Neuronal stem cell (in vitro differentiated cells): ENCODE results near the gene NXPH4.

Experiments used
- DNase-seq: peaks from one replicate; pipeline ENCODE4 v3.0.0-alpha.2; 2013; ENCODE audit warnings: low spot score
- H2AFZ ChIP-seq: one replicate; pipeline ENCODE4 v1.6.1; 2013; ENCODE audit warnings: mild to moderate bottlenecking, low read length, inconsistent platforms
- H2AK5ac ChIP-seq: 2 replicates; pipeline ENCODE4 v1.6.1; 2013; ENCODE audit warnings: low read depth, mild to moderate bottlenecking, inconsistent platforms, low read length, moderate library complexity, mixed read lengths
- H2BK120ac ChIP-seq: 2 replicates; pipeline ENCODE4 v1.6.1; 2013; ENCODE audit warnings: low read depth, mild to moderate bottlenecking, inconsistent platforms, low read length, moderate library complexity, mixed read lengths
- H2BK12ac ChIP-seq: one replicate; pipeline ENCODE4 v1.6.1; 2013; ENCODE audit warnings: low read length, inconsistent platforms
- H2BK15ac ChIP-seq: 2 replicates; pipeline ENCODE4 v1.6.1; 2013; ENCODE audit warnings: mild to moderate bottlenecking, low read length, inconsistent platforms, mixed read lengths
- H2BK5ac ChIP-seq: one replicate; pipeline ENCODE4 v1.6.1; 2013; ENCODE audit warnings: inconsistent platforms, mild to moderate bottlenecking, low read length, moderate library complexity
- H3K14ac ChIP-seq: one replicate; pipeline ENCODE4 v1.6.1; 2013; ENCODE audit warnings: low read length, inconsistent platforms
- H3K18ac ChIP-seq: 2 replicates; pipeline ENCODE4 v1.6.1; 2013; ENCODE audit warnings: low read length, inconsistent platforms
- H3K23ac ChIP-seq: 2 replicates; pipeline ENCODE4 v1.6.1; 2013; ENCODE audit warnings: low read depth, mild to moderate bottlenecking, mixed read lengths, low read length, inconsistent platforms; ENCODE audit not compliant: poor library complexity
- H3K27ac ChIP-seq: replicated peaks from 3 replicates; pipeline ENCODE4 v1.5.1; 2013; ENCODE audit warnings: low read length, inconsistent platforms
- H3K27me3 ChIP-seq, 3 experiments: 2 replicates each; pipeline ENCODE4 v1.6.1; 2013; ENCODE audit warnings: low read length in 3 of 3, mild to moderate bottlenecking in 2 of 3, inconsistent platforms in 1 of 3, low read depth in 1 of 3, mixed read lengths in 1 of 3, moderate library complexity in 1 of 3; ENCODE audit not compliant: control insufficient read depth in 3 of 3, insufficient read depth in 3 of 3
- H3K36me3 ChIP-seq, 2 donors: replicated peaks in 1 of 2; 2 replicates each; pipeline ENCODE4 v1.6.1; 2013; ENCODE audit warnings: low read length in 2 of 2; ENCODE audit not compliant: control insufficient read depth in 2 of 2, insufficient read depth in 2 of 2
- H3K4ac ChIP-seq: 2 replicates; pipeline ENCODE4 v1.6.1; 2013; ENCODE audit warnings: inconsistent platforms, mild to moderate bottlenecking, low read length, moderate library complexity
- H3K4me1 ChIP-seq, 2 donors: 1 replicate in 1 of 2; 2 replicates in 1 of 2; pipeline ENCODE4 v1.6.1; 2013; ENCODE audit warnings: low read length in 2 of 2, low read depth in 1 of 2; ENCODE audit not compliant: control insufficient read depth in 2 of 2, insufficient read depth in 1 of 2
- H3K4me2 ChIP-seq: one replicate; pipeline ENCODE4 v1.6.1; 2013; ENCODE audit warnings: mild to moderate bottlenecking, low read length, inconsistent platforms; ENCODE audit not compliant: insufficient read depth, poor library complexity, severe bottlenecking
- H3K4me3 ChIP-seq, 2 donors: 2 replicates each; pipeline ENCODE4 v1.5.1; 2013; ENCODE audit warnings: low read length in 2 of 2, mild to moderate bottlenecking in 2 of 2, inconsistent platforms in 1 of 2, moderate library complexity in 1 of 2
- H3K79me1 ChIP-seq: one replicate; pipeline ENCODE4 v1.6.1; 2013; ENCODE audit warnings: low read depth, mild to moderate bottlenecking, inconsistent platforms, low read length, moderate library complexity
- H3K9ac ChIP-seq: one replicate; pipeline ENCODE4 v1.6.1; 2013; ENCODE audit warnings: mild to moderate bottlenecking, low read depth, low read length, inconsistent platforms; ENCODE audit not compliant: poor library complexity
- H3K9me3 ChIP-seq, 2 donors: replicated peaks in 1 of 2; 2 replicates each; pipeline versions ENCODE3 to v1.6.1; 2013; ENCODE audit warnings: low read length in 2 of 2, mild to moderate bottlenecking in 2 of 2, inconsistent platforms in 1 of 2, low read depth in 1 of 2, mixed read lengths in 1 of 2, moderate library complexity in 1 of 2; ENCODE audit not compliant: control insufficient read depth in 2 of 2, insufficient read depth in 1 of 2
- H4K8ac ChIP-seq: one replicate; pipeline ENCODE4 v1.6.1; 2013; ENCODE audit warnings: low read depth, mild to moderate bottlenecking, inconsistent platforms, low read length, moderate library complexity
- H4K91ac ChIP-seq: one replicate; pipeline ENCODE4 v1.6.1; 2013; ENCODE audit warnings: low read length, low read depth, mild to moderate bottlenecking, inconsistent platforms; ENCODE audit not compliant: poor library complexity
- WGBS, 2 donors: extraction: QIAGEN DNeasy Blood & Tissue Kit; methylation state at CpG; one replicate each; pipeline ENCODE4 v1.1.7; 2013; ENCODE audit warnings: missing lambda C conversion rate in 2 of 2, mixed read lengths in 1 of 2; ENCODE audit not compliant: insufficient read length in 2 of 2, insufficient replicate concordance in 1 of 2; ENCODE audit errors: extremely low coverage in 2 of 2; 5-methylcytosine and 5-hydroxymethylcytosine counted together

The NXPH4 gene

DNA sequence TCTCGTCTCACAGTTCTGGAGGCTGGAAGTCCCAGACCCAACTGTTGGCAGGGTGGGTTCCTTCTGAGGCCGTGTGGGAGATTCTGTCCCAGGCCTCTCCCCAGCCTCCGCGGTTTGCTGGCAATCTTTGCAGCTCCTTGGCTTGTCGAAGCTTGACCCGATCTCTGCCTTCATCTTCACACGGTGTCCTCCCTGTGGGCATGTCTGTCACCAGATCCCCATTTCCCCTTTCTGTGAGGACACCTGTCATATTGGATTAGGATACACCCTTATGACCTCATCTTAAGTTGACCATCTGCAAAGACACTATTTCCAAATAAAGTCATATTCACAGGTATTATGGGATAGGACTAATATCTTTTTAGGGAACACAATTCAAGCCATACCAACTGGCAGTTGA lies 46.6 kb upstream of the NXPH4 start:
- Histone ChIP-seq H3K27ac (no peak overlapping the region), H3K4ac (no peak overlapping the region), H2BK5ac (no peak overlapping the region), H3K4me1 (no peaks in the 10 kb centered on the region), H3K18ac (no peak overlapping the region), H2AFZ (no peak overlapping the region), H3K9me3 (no peaks in the 10 kb centered on the region), H3K4me3 (no peak overlapping the region), H3K36me3 (peaks cover 52 to 94% of the 10 kb centered on the region in 2 donors), H2AK5ac (no peak overlapping the region), H2BK15ac (no peak overlapping the region), H3K9ac (no peak overlapping the region), H4K91ac (no peak overlapping the region), H4K8ac (no peak overlapping the region), H2BK12ac (no peak overlapping the region), H3K4me2 (no peak overlapping the region), H3K23ac (no peak overlapping the region), H3K14ac (no peak overlapping the region), H3K27me3 (no peaks in the 10 kb centered on the region), H2BK120ac (no peak overlapping the region), H3K79me1 (no peaks in the 10 kb centered on the region)
- WGBS, 2 donors, result no CpG with 5 or more reads among the region's 7 CpGs
- no peak for DNase-seq

DNA sequence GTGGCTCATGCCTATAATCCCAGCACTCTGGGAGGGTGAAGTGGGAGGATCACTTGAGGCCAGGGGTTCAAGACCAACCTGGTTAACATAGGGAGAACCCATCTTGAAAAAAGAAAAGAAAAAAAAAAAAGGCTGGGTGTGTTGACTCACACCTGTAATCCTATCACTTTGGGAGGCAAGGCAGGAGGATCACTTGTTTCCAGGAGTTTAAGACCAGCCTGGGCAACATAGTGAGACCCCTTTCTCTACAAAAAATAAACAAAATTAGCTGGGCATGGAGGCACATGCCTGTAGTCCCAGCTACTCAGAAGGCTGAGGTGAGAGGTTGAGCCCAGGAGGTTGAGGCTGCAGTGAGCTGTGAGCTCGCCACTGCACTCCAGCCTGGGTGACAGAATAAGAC lies 46.2 kb upstream of the NXPH4 start:
- no peak overlapping the region for H2BK12ac ChIP-seq
- no peak overlapping the region for H3K9ac ChIP-seq
- H2AFZ ChIP-seq, result no peak overlapping the region
- no peak overlapping the region for H4K91ac ChIP-seq
- H3K14ac ChIP-seq, result no peak overlapping the region
- H3K23ac ChIP-seq, result no peak overlapping the region
- no CpG with 5 or more reads among the region's 1 CpG for WGBS, 2 donors
- H2AK5ac ChIP-seq, result no peak overlapping the region
- DNase-seq, result no peak
- no peaks in the 10 kb centered on the region for H3K9me3 ChIP-seq
- no peaks in the 10 kb centered on the region for H3K79me1 ChIP-seq
- no peak overlapping the region for H2BK5ac ChIP-seq
- H2BK120ac ChIP-seq, result no peak overlapping the region
- H3K4me3 ChIP-seq, result no peak overlapping the region
- H3K4me2 ChIP-seq, result no peak overlapping the region
- H3K4ac ChIP-seq, result no peak overlapping the region
- H3K27me3 ChIP-seq, result no peaks in the 10 kb centered on the region
- no peak overlapping the region for H2BK15ac ChIP-seq
- no peak overlapping the region for H4K8ac ChIP-seq
- H3K36me3 ChIP-seq, result peaks cover 53 to 94% of the 10 kb centered on the region in 2 donors
- no peaks in the 10 kb centered on the region for H3K4me1 ChIP-seq
- H3K27ac ChIP-seq, result no peak overlapping the region
- H3K18ac ChIP-seq, result no peak overlapping the region

DNA sequence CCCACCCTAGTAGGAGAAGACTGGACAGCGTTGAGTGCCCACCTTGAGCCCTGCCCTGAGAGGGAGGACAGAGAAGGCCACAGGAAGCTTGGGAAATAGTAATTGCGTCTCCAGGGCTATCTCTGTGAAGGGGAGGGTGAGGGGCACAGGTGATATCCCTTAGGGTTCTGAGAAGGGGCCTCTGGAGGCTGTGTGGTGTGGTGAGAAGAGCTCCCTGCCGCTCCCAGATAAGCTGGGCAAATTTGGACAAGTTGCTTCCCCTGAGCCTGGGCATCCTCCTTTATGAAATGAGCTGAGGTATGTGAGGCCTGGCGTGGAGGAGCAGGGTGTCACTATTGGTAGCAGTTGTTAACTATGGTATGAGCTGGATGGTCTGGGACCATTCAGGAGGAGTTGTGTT lies 45.7 kb upstream of the NXPH4 start:
- Histone ChIP-seq H3K4me2 (no peak overlapping the region), H3K18ac (no peak overlapping the region), H3K27ac (no peak overlapping the region), H2BK12ac (no peak overlapping the region), H3K4ac (no peak overlapping the region), H2AK5ac (no peak overlapping the region), H3K14ac (no peak overlapping the region), H4K8ac (no peak overlapping the region), H3K27me3 (no peaks in the 10 kb centered on the region), H3K4me1 (no peaks in the 10 kb centered on the region), H2BK5ac (no peak overlapping the region), H2BK120ac (no peak overlapping the region), H3K23ac (no peak overlapping the region), H2AFZ (no peak overlapping the region), H3K36me3 (peaks cover 54 to 94% of the 10 kb centered on the region in 2 donors), H3K9me3 (no peaks in the 10 kb centered on the region), H3K79me1 (no peaks in the 10 kb centered on the region), H3K9ac (no peak overlapping the region), H2BK15ac (no peak overlapping the region), H3K4me3 (no peak overlapping the region), H4K91ac (no peak overlapping the region)
- no CpG with 5 or more reads among the region's 4 CpGs for WGBS, 2 donors
- no peak for DNase-seq

DNA sequence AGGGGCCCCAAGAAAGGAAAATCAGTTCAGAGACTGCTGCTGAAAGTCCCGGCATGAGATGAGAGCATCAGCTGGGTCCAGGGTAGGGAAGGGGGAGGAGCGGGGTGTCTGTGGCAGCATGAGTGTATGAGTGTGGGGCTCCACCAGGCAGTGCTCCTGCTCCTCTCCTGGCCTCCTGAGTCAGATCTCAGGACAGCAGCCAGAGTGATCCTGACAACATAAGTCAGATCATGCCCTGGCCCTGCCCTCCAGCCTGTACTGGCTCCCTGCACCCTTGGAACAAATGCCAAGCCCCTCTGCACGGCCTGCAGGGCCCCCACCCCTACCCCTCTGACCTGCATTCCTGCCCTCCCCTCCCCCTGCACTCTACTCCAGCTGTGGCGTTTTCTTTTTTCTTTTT lies 44.9 kb upstream of the NXPH4 start:
- H3K9me3 ChIP-seq, result no peaks in the 10 kb centered on the region
- no peak overlapping the region for H2BK12ac ChIP-seq
- WGBS, 2 donors, result no CpG with 5 or more reads among the region's 4 CpGs
- H4K8ac ChIP-seq, result no peak overlapping the region
- no peaks in the 10 kb centered on the region for H3K27me3 ChIP-seq
- no peak for DNase-seq
- H3K36me3 ChIP-seq, result peaks cover 55 to 94% of the 10 kb centered on the region in 2 donors
- no peak overlapping the region for H2BK5ac ChIP-seq
- no peak overlapping the region for H3K4ac ChIP-seq
- no peak overlapping the region for H2BK15ac ChIP-seq
- H3K23ac ChIP-seq, result no peak overlapping the region
- no peak overlapping the region for H3K27ac ChIP-seq
- no peaks in the 10 kb centered on the region for H3K4me1 ChIP-seq
- H3K4me2 ChIP-seq, result no peak overlapping the region
- no peak overlapping the region for H3K18ac ChIP-seq
- H2BK120ac ChIP-seq, result no peak overlapping the region
- H3K14ac ChIP-seq, result no peak overlapping the region
- H2AFZ ChIP-seq, result no peak overlapping the region
- no peak overlapping the region for H3K9ac ChIP-seq
- H4K91ac ChIP-seq, result no peak overlapping the region
- no peak overlapping the region for H2AK5ac ChIP-seq
- no peaks in the 10 kb centered on the region for H3K79me1 ChIP-seq
- no peak overlapping the region for H3K4me3 ChIP-seq
